Measurements from ENCODE around the gene CISD3. TPM values are rescaled to one million over a fixed set of nuclear protein-coding genes. Genes with fewer than 3 reads are reported as not detected.

The CISD3 gene
- total RNA-seq, 1 donor from 2014 or later = 31.3 TPM

DNA sequence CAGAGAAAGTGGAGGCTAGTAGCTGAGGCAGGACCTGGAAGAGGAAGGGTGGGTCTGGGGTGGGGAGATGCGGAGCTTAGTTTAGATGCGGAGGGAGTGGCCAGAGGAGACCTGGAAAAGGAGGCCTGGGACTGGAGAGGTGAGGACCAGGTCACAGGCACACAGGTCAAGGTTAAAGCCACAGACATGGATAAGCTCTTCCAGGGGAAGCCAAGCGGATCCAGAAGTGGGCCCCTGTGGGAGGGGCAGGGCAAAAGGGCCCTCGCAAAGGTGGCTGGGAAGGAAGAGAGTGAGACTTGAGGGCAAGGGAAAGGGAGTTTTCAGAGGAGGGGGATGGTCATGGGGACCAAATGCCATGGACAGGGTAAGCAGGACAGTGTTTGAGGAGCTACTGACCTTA is 39.0 kb upstream of the CISD3 start:
- peaks cover 13% of the 10 kb centered on the region for H3K4me1 ChIP-seq
- H3K36me3 ChIP-seq = no peaks in the 10 kb centered on the region
- H3K27ac ChIP-seq = no peak overlapping the region
- DNase-seq (no peak), ATAC-seq (no peak)
- no peak overlapping the region for H3K4me3 ChIP-seq
- intact Hi-C loops (cut with DNase I) = no loop called here
- H3K9me3 ChIP-seq = no peaks in the 10 kb centered on the region
- H3K27me3 ChIP-seq (ENCODE audit: low read depth) = no peaks in the 10 kb centered on the region
- TF ChIP-seq, protein P1, sequence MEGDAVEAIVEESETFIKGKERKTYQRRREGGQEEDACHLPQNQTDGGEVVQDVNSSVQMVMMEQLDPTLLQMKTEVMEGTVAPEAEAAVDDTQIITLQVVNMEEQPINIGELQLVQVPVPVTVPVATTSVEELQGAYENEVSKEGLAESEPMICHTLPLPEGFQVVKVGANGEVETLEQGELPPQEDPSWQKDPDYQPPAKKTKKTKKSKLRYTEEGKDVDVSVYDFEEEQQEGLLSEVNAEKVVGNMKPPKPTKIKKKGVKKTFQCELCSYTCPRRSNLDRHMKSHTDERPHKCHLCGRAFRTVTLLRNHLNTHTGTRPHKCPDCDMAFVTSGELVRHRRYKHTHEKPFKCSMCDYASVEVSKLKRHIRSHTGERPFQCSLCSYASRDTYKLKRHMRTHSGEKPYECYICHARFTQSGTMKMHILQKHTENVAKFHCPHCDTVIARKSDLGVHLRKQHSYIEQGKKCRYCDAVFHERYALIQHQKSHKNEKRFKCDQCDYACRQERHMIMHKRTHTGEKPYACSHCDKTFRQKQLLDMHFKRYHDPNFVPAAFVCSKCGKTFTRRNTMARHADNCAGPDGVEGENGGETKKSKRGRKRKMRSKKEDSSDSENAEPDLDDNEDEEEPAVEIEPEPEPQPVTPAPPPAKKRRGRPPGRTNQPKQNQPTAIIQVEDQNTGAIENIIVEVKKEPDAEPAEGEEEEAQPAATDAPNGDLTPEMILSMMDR (IDR thresholded peaks at IDR 0.05) = no peak

DNA sequence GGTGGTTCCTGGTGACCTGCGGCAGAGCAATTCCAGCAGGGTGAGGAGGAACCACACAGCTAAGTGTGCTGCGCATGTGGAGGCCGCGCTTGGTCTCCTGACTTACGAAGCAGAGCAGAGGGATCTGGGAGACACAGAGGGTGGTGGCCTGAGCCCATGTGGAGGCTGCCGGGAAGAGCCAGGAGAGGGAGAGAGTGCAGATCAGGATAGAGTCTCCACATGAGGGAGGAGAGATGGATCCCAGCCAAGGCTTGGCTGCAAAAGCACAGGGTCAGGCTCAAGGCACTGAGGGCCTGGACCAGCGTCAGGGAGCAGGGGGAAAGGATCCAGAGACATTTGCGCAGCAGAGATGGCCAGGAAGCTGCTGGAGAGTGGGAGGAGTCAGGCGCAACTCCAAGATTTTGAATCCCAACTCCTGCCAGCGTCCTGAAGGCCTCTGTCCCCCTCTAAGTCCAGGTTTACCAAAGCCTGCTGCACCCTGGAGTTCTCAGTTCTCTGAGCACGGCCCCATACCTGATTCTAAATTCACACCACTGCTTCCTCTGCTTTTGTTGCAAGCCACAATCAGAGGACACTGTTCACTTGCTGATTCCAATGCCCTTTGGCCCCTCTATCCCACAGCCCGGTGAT is 36.3 kb upstream of the CISD3 start:
- DNase-seq (peak; percentile 61), ATAC-seq (peak; percentile 71 to 85)
- intact Hi-C loops (cut with DNase I) = no loop called here
- no peaks in the 10 kb centered on the region for H3K9me3 ChIP-seq
- peak overlapping the region; percentile 62 for H3K27ac ChIP-seq
- H3K36me3 ChIP-seq = no peaks in the 10 kb centered on the region
- TF ChIP-seq, protein P1 (IDR thresholded peaks at IDR 0.05) = no peak
- no peaks in the 10 kb centered on the region for H3K27me3 ChIP-seq (ENCODE audit: low read depth)
- no peak overlapping the region for H3K4me3 ChIP-seq
- peaks cover 14% of the 10 kb centered on the region for H3K4me1 ChIP-seq

DNA sequence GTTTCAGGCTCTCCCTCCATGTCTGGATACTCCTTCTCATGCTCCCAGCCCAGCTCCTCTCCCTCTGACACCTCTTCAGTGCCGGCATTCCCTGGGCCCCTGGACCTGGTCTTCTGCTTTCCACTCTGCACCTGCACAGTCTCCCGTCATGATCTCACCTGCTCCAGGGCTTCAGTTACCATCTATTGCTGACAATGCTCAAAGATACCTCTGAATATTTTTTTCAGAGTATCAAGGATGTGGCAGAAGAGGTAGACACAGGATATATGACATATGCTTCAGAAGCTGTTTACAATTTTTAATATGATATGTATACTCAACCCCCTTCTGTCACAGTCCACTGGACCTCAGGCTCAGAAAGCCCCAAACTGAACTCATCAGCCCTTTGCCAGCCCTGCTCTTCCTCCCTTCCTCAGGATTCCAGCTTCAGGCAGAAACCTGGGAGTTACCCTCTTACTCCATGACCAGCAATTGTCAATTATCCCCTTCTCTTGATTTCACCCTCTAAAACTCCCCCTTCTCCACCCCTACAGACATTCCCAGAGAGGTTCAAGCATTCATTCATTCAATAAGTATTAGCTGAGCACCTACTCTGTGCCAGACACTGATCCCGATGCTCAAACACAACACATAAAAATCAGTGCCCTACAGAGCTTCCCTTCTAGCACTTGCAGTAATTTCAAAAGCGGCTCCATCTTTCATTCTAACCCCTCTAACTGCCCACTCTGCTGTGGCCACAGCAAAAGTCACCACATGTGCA is 32.9 kb upstream of the CISD3 start:
- no peaks in the 10 kb centered on the region for H3K9me3 ChIP-seq
- DNase-seq = no peak
- H3K4me3 ChIP-seq = no peak overlapping the region
- no peak for ATAC-seq
- no peaks in the 10 kb centered on the region for H3K36me3 ChIP-seq
- intact Hi-C loops (cut with DNase I) = no loop called here
- TF ChIP-seq, protein P1 (IDR thresholded peaks at IDR 0.05) = no peak
- no peaks in the 10 kb centered on the region for H3K27me3 ChIP-seq (ENCODE audit: low read depth)
- peaks cover 43% of the 10 kb centered on the region for H3K4me1 ChIP-seq
- H3K27ac ChIP-seq = no peak overlapping the region

DNA sequence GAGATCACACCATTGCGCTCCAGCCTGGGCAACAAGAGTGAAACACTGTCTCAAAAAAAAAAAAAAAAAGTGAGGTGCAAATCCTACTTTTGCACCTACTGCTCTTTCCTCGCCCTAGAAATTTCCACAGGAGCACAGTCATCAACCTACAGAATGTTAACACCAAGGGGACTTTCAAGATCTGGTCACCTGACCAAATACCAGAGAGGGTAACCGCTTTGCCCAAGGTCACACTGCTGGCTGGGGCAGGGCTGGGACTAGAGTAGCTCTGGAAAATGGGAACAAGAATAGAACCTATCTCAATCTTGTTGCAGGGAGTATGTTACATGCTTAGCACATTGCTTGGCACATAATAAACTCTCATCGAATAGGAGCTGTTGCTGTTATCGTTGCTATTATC is 31.4 kb upstream of the CISD3 start:
- no peak overlapping the region for H3K4me3 ChIP-seq
- TF ChIP-seq, protein P1 (IDR thresholded peaks at IDR 0.05) = no peak
- ATAC-seq = no peak
- H3K36me3 ChIP-seq = no peaks in the 10 kb centered on the region
- H3K27me3 ChIP-seq (ENCODE audit: low read depth) = no peaks in the 10 kb centered on the region
- peaks cover 53% of the 10 kb centered on the region for H3K4me1 ChIP-seq
- DNase-seq = no peak
- H3K9me3 ChIP-seq = no peaks in the 10 kb centered on the region
- peak overlapping the region; percentile 97 for H3K27ac ChIP-seq
- intact Hi-C loops (cut with DNase I) = no loop called here

DNA sequence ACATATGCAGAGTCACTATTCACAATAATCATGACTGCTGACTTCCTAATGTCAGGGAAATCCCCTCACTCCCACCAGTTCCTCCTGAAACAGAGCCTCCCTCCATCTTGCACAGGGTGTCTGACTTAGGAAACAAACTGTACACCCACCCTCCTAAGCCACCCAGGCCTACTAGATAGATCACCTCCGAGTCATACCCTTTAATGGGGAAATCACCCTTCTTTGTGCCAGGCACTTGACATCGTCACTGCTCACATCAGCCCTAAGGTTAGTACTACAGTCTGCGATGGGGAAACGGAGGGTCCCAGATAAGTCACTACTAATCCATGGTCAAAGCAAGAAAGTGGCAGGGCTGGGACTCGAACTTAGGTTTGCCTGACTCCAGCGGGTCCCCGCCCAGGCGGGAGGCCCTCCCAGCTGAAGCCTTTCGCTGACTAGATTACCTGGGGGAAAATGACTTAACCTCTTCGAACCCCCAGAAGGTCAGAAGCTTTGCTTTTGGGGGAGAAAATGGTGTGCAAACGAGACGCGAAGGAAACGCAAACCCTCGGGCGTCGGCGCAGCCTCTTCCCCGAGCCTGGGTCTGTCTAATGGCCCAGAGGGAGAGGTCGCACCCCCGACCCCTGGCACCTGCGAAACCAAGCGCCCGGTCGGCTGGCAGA is 28.5 kb upstream of the CISD3 start:
- Histone ChIP-seq H3K4me1 (peaks cover 48% of the 10 kb centered on the region), H3K9me3 (no peaks in the 10 kb centered on the region), H3K4me3 (peak overlapping the region; percentile 71), H3K36me3 (no peaks in the 10 kb centered on the region), H3K27ac (peak overlapping the region; percentile 97), H3K27me3 (ENCODE audit: low read depth) (no peaks in the 10 kb centered on the region)
- TF ChIP-seq, protein P1 (IDR thresholded peaks at IDR 0.05) = no peak
- DNase-seq (no peak), ATAC-seq (peak; percentile 3 to 5)
- intact Hi-C loops (cut with DNase I) = no loop called here

Data from lower lobe of right lung (tissue), 2 donors.